ENCODE results near the gene SLC1A5. TPM values are rescaled to one million over a fixed set of nuclear protein-coding genes. Genes with fewer than 3 reads are reported as not detected.

Gene SLC1A5
- polyA plus RNA-seq, 1 of the 3 experiments (the other 2 are of a cell fraction), result 80.4 TPM

DNA sequence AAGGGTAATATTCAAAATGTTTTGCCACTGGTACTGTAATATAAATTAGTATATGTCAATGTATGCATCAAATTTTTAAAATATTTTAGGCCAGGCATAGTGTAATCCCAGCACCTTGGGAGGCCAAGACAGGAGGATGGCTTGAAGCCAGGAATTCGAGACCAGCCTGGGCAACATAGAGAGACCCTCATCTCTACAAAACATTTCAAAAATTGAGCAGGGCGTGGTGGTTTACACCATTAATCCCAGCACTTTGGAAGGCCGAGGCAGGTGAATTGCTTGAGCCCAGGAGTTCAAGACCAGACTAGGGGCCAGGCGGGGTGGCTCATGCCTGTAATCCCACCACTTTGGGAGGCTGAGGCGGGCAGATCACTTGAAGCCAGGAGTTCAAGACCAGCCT lies 28.0 kb downstream of the SLC1A5 start:
- Histone ChIP-seq H3F3A (replicated peaks; ENCODE audit: insufficient read depth) (peaks cover 7% of the 10 kb centered on the region), H3K27me3 (ENCODE audit: insufficient read depth) (no peaks in the 10 kb centered on the region), H3K27ac (ENCODE audit: low read depth in 2 of 2, low read length in 1 of 2) (peak overlapping the region in 1 of 2 experiments; percentile 27; a peak in 1 of 4 replicates), H3K9me3 (no peaks in the 10 kb centered on the region), H3K36me3 (replicated peaks in 1 of 2; ENCODE audit: control insufficient read depth in 1 of 2, insufficient read depth in 2 of 2, low read length in 1 of 2) (peaks cover 2 to 5% of the 10 kb centered on the region in 2 experiments), H3K4me3 (ENCODE audit: low read depth in 2 of 2, low read length in 1 of 2) (no peak overlapping the region), H3K79me2 (ENCODE audit: insufficient read depth) (no peaks in the 10 kb centered on the region), H3K4me2 (no peak overlapping the region), H3K4me1 (ENCODE audit: control insufficient read depth in 1 of 2, insufficient read depth in 2 of 2, low read depth in 1 of 2, low read length in 1 of 2) (no peaks in the 10 kb centered on the region), H2AFZ (ENCODE audit: low read depth) (no peak overlapping the region), H3K9ac (no peak overlapping the region), H4K20me1 (ENCODE audit: insufficient read depth) (no peaks in the 10 kb centered on the region), H3K9me2 (no peaks in the 10 kb centered on the region)
- no peak for DNase-seq
- TF ChIP-seq ELF1 (IDR thresholded peaks at IDR 0.05), result no peak
- TF ChIP-seq EP300 (IDR thresholded peaks at IDR 0.05; ENCODE audit: borderline replicate concordance in 1 of 2, low read depth in 1 of 2, low read length in 1 of 2), result no peak
- TF ChIP-seq, protein P1, sequence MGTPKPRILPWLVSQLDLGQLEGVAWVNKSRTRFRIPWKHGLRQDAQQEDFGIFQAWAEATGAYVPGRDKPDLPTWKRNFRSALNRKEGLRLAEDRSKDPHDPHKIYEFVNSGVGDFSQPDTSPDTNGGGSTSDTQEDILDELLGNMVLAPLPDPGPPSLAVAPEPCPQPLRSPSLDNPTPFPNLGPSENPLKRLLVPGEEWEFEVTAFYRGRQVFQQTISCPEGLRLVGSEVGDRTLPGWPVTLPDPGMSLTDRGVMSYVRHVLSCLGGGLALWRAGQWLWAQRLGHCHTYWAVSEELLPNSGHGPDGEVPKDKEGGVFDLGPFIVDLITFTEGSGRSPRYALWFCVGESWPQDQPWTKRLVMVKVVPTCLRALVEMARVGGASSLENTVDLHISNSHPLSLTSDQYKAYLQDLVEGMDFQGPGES (IDR thresholded peaks at IDR 0.05; ENCODE audit: low read depth, low read length), result no peak
- no peak for TF ChIP-seq TCF12 (IDR thresholded peaks at IDR 0.05)
- TF ChIP-seq, protein P2, sequence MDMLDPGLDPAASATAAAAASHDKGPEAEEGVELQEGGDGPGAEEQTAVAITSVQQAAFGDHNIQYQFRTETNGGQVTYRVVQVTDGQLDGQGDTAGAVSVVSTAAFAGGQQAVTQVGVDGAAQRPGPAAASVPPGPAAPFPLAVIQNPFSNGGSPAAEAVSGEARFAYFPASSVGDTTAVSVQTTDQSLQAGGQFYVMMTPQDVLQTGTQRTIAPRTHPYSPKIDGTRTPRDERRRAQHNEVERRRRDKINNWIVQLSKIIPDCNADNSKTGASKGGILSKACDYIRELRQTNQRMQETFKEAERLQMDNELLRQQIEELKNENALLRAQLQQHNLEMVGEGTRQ (IDR thresholded peaks at IDR 0.05; ENCODE audit: borderline replicate concordance, low read depth, low read length), result no peak
- TF ChIP-seq YY1 (IDR thresholded peaks at IDR 0.05; ENCODE audit: low read depth), result no peak
- no peak for TF ChIP-seq CHD2 (IDR thresholded peaks at IDR 0.05; ENCODE audit: low read length, partially characterized antibody)
- no peak for TF ChIP-seq RXRA (IDR thresholded peaks at IDR 0.05; ENCODE audit: borderline replicate concordance, low read depth)
- TF ChIP-seq, protein P3, sequence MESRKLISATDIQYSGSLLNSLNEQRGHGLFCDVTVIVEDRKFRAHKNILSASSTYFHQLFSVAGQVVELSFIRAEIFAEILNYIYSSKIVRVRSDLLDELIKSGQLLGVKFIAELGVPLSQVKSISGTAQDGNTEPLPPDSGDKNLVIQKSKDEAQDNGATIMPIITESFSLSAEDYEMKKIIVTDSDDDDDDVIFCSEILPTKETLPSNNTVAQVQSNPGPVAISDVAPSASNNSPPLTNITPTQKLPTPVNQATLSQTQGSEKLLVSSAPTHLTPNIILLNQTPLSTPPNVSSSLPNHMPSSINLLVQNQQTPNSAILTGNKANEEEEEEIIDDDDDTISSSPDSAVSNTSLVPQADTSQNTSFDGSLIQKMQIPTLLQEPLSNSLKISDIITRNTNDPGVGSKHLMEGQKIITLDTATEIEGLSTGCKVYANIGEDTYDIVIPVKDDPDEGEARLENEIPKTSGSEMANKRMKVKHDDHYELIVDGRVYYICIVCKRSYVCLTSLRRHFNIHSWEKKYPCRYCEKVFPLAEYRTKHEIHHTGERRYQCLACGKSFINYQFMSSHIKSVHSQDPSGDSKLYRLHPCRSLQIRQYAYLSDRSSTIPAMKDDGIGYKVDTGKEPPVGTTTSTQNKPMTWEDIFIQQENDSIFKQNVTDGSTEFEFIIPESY (IDR thresholded peaks at IDR 0.05; ENCODE audit: borderline replicate concordance, low read depth), result no peak
- no peak for TF ChIP-seq RFX5 (IDR thresholded peaks at IDR 0.05; ENCODE audit: low read length)
- ChIA-PET CTCF (interaction anchor here (2.5 kb wide), 1 partner anchor 80 kb away, joined by 10 read pairs; no protein-coding TSS in a partner anchor), POLR2A (no interaction called here)
- WGBS (ENCODE audit: low lambda C conversion rate), result 91% methylated on average over 5 of the region's 5 CpGs

DNA sequence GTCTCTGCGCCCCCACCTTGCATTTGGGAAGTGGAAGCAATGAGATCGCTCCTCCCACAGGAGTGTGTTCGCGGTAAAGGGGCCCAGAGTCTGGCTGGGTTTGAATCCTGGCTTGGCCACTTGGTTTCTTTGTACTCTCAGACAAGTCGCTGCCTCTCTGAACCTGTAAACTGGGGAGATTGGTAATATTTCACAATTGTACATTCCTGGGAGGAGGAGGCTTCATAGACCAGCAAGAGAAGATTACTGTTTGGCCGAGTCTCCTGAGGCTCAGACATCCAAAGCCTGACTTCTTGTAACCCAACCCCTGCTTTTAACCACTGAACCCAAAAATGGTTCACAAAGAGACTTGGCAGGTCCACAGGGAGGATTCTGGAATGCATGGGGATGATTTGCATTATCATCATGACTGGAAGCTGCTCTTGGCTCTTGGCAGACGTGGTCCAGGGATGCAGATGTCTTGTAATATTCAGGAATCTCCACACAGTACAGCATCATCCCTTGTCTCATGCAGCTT lies 28.5 kb downstream of the SLC1A5 start:
- no peak overlapping the region for H3K4me2 ChIP-seq
- no peaks in the 10 kb centered on the region for H3K9me2 ChIP-seq
- peaks cover 2 to 5% of the 10 kb centered on the region in 2 experiments for H3K36me3 ChIP-seq (replicated peaks in 1 of 2; ENCODE audit: control insufficient read depth in 1 of 2, insufficient read depth in 2 of 2, low read length in 1 of 2)
- CTCF ChIA-PET, result no interaction called here
- H4K20me1 ChIP-seq (ENCODE audit: insufficient read depth), result no peaks in the 10 kb centered on the region
- peaks cover 7% of the 10 kb centered on the region for H3F3A ChIP-seq (replicated peaks; ENCODE audit: insufficient read depth)
- 80% methylated on average over 6 of the region's 7 CpGs for WGBS (ENCODE audit: low lambda C conversion rate)
- peak overlapping the region in 1 of 2 experiments; percentile 14; a peak in 1 of 4 replicates for H3K27ac ChIP-seq (ENCODE audit: low read depth in 2 of 2, low read length in 1 of 2)
- POLR2A ChIA-PET, result no interaction called here
- H2AFZ ChIP-seq (ENCODE audit: low read depth), result no peak overlapping the region
- DNase-seq, result no peak
- no peaks in the 10 kb centered on the region for H3K27me3 ChIP-seq (ENCODE audit: insufficient read depth)
- H3K79me2 ChIP-seq (ENCODE audit: insufficient read depth), result no peaks in the 10 kb centered on the region
- H3K4me3 ChIP-seq (ENCODE audit: low read depth in 2 of 2, low read length in 1 of 2), result no peak overlapping the region
- H3K4me1 ChIP-seq (ENCODE audit: control insufficient read depth in 1 of 2, insufficient read depth in 2 of 2, low read depth in 1 of 2, low read length in 1 of 2), result no peaks in the 10 kb centered on the region
- H3K9me3 ChIP-seq, result no peaks in the 10 kb centered on the region
- TF ChIP-seq TCF12 (IDR thresholded peaks at IDR 0.05), result peak; percentile 72
- TF ChIP-seq, protein P2 (IDR thresholded peaks at IDR 0.05; ENCODE audit: borderline replicate concordance, low read depth, low read length), result no peak
- peak; percentile 37; the same call in 1 of the 2 replicates for TF ChIP-seq NFIC (IDR thresholded peaks at IDR 0.05; ENCODE audit: borderline replicate concordance)
- TF ChIP-seq, protein P4, sequence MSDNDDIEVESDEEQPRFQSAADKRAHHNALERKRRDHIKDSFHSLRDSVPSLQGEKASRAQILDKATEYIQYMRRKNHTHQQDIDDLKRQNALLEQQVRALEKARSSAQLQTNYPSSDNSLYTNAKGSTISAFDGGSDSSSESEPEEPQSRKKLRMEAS (IDR thresholded peaks at IDR 0.05; ENCODE audit: low read depth), result 0 out of 2 replicates have a peak, but pooled peaks have one; percentile 22
- no peak overlapping the region for H3K9ac ChIP-seq

Measured in SK-N-SH (cell line).